Endothelial cell of umbilical vein (primary cell): ENCODE measurements around the gene MRFAP1. TPM values are rescaled to one million over a fixed set of nuclear protein-coding genes. Genes with fewer than 3 reads are reported as not detected.

Source experiments
- BruUV-seq: library from RNA; stranded (reverse); fragments of 400-500 nt; replicated peaks from 2 replicates; lab custom pipeline; 2021; lab: Mats Ljungman, UMichigan
- CTCF ChIA-PET: fragments of 300-600, 350-600 bp; sonication (Branson Sonifier 250); formaldehyde crosslinking; loops from one replicate; lab custom pipeline; 2021; ENCODE audit warnings: antibody characterized with exemption, inconsistent platforms; lab: Charles Lee
- POLR2A ChIA-PET: fragments of 300-600, 350-600 bp; sonication (Branson Sonifier 250); formaldehyde crosslinking; loops from one replicate; lab custom pipeline; 2021; ENCODE audit warnings: antibody characterized with exemption, inconsistent platforms; lab: Charles Lee
- DNase-seq: peaks from one replicate; pipeline ENCODE4 v3.0.0-alpha.2; 2011; ENCODE audit warnings: low read depth, low spot score
- FAIRE-seq: peaks from 2 replicates; lab custom pipeline; 2011; peaks lifted over from hg19 to GRCh38; lab: Jason Lieb, UNC
- H2AFZ ChIP-seq: 2 replicates; pipeline ENCODE4 v1.6.0; 2012; ENCODE audit warnings: low read depth, low read length, control low read depth, inconsistent platforms
- H3K27ac ChIP-seq: 2 replicates; pipeline ENCODE4 v1.5.1; 2011; ENCODE audit warnings: low read depth, mild to moderate bottlenecking, control low read depth, low read length, moderate library complexity; ENCODE audit not compliant: insufficient read depth
- H3K27me3 ChIP-seq, 2 experiments: 2 replicates each; pipeline versions ENCODE4 v1.6.0 to v1.6.1; 2011; ENCODE audit warnings: low read length in 2 of 2, mixed read lengths in 1 of 2; ENCODE audit not compliant: control insufficient read depth in 2 of 2, insufficient read depth in 2 of 2
- H3K36me3 ChIP-seq, 2 experiments: 2 replicates in 1 of 2; 3 replicates in 1 of 2; pipeline ENCODE4 v1.5.1; 2011; ENCODE audit warnings: low read length in 2 of 2, mild to moderate bottlenecking in 1 of 2, moderate library complexity in 1 of 2; ENCODE audit not compliant: control insufficient read depth in 2 of 2, insufficient read depth in 2 of 2; ENCODE audit errors: extremely low read depth in 1 of 2
- H3K4me1 ChIP-seq: 3 replicates; pipeline ENCODE4 v1.5.1; 2011; ENCODE audit warnings: mild to moderate bottlenecking, low read length; ENCODE audit not compliant: control insufficient read depth, insufficient read depth; ENCODE audit errors: extremely low read depth
- H3K4me2 ChIP-seq: 2 replicates; pipeline ENCODE4 v1.6.1; 2011; ENCODE audit warnings: low read length, control low read depth, mixed read lengths; ENCODE audit not compliant: insufficient read depth
- H3K4me3 ChIP-seq, 3 experiments: fragments of 200-600 bp in 1 of 3; sonication (generic), shearing (Covaris generic) in 1 of 3; replicated peaks in 1 of 3; 2 replicates each; pipeline ENCODE4 v1.5.1; 2011 to 2016; ENCODE audit warnings: control low read depth in 3 of 3, low read length in 3 of 3, mild to moderate bottlenecking in 2 of 3, inconsistent platforms in 1 of 3, low read depth in 1 of 3, moderate library complexity in 1 of 3; ENCODE audit not compliant: insufficient read depth in 1 of 3
- H3K79me2 ChIP-seq: 2 replicates; pipeline ENCODE4 v1.6.0; 2012; ENCODE audit warnings: low read length, inconsistent platforms; ENCODE audit not compliant: control insufficient read depth, insufficient read depth
- H3K9ac ChIP-seq: replicated peaks from 2 replicates; pipeline ENCODE3; 2011; ENCODE audit warnings: low read length, control low read depth; ENCODE audit not compliant: insufficient read depth; ENCODE audit errors: extremely low read depth
- H3K9me1 ChIP-seq: replicated peaks from 3 replicates; pipeline ENCODE4 v1.6.0; 2011; ENCODE audit warnings: mild to moderate bottlenecking, low read length; ENCODE audit not compliant: control insufficient read depth, insufficient read depth; ENCODE audit errors: extremely low read depth
- H3K9me3 ChIP-seq: replicated peaks from 2 replicates; pipeline ENCODE4 v1.5.1; 2012; ENCODE audit warnings: low read length, inconsistent platforms; ENCODE audit not compliant: control insufficient read depth, insufficient read depth
- H4K20me1 ChIP-seq: replicated peaks from 2 replicates; pipeline ENCODE3; 2011; ENCODE audit warnings: mild to moderate bottlenecking, low read length; ENCODE audit not compliant: control insufficient read depth, insufficient read depth; ENCODE audit errors: extremely low read depth
- CTCF ChIP-seq, 2 donors: IDR thresholded peaks; 1 replicate in 1 of 2; 2 replicates in 1 of 2; pipeline ENCODE4 v1.5.1; 2011; ENCODE audit warnings: low read length in 2 of 2, mild to moderate bottlenecking in 2 of 2, moderate library complexity in 2 of 2, control low read depth in 1 of 2, inconsistent platforms in 1 of 2, low read depth in 1 of 2; ENCODE audit not compliant: insufficient read depth in 1 of 2; ENCODE audit errors: extremely low read depth in 1 of 2
- EZH2 ChIP-seq: IDR thresholded peaks from 2 replicates; pipeline ENCODE4 v1.6.1; 2012; ENCODE audit warnings: borderline replicate concordance, low read depth, mild to moderate bottlenecking, moderate library complexity, low read length, inconsistent platforms; ENCODE audit not compliant: severe bottlenecking
- FOS ChIP-seq: IDR thresholded peaks from 2 replicates; pipeline ENCODE4 v1.6.1; 2011; ENCODE audit warnings: mild to moderate bottlenecking, low read length, moderate library complexity, borderline replicate concordance; ENCODE audit not compliant: insufficient read depth
- GATA2 ChIP-seq: IDR thresholded peaks from 2 replicates; pipeline ENCODE4 v1.7.0; 2011; ENCODE audit warnings: low read depth, mild to moderate bottlenecking, moderate library complexity, mixed read lengths, low read length; ENCODE audit not compliant: insufficient read length, insufficient read depth
- JUN ChIP-seq: IDR thresholded peaks from 2 replicates; pipeline ENCODE4 v1.6.1; 2011; ENCODE audit warnings: borderline replicate concordance, low read depth; ENCODE audit not compliant: insufficient read length, insufficient read depth
- MAX ChIP-seq: IDR thresholded peaks from 2 replicates; pipeline ENCODE4 v1.6.1; 2011; ENCODE audit not compliant: insufficient read depth, insufficient read length
- MYC ChIP-seq: IDR thresholded peaks from one replicate; pipeline ENCODE4 v1.6.1; 2011; ENCODE audit warnings: mild to moderate bottlenecking, low read depth, low read length
- POLR2A ChIP-seq: IDR thresholded peaks from 2 replicates; pipeline ENCODE4 v1.6.1; 2012; ENCODE audit warnings: low read depth, mild to moderate bottlenecking, control low read depth, low read length
- POLR2AphosphoS5 ChIP-seq: IDR thresholded peaks from 2 replicates; pipeline ENCODE4 v1.6.1; 2012; ENCODE audit warnings: low read depth, mild to moderate bottlenecking, control low read depth, low read length, moderate library complexity; ENCODE audit not compliant: insufficient read depth
- dilution Hi-C: fragments of 300-500 bp; cut with MboI; formaldehyde crosslinking; loops from one replicate; pipeline ENCODE4 v1.15.0; 2019; ENCODE audit warnings: low sequenced_read_pairs; ENCODE audit not compliant: extremely low pct_ligation_motif_present
- intact Hi-C: fragments of 100-400 bp; cut with micrococcal nuclease; formaldehyde crosslinking; loops from one replicate; pipeline ENCODE4 v1.10.0; 2022
- polyA plus RNA-seq, 4 experiments: library from polyadenylated mRNA; depleted of rRNA in 3 of 4; stranded (reverse) in 3 of 4; unstranded in 1 of 4; fragments of >200 nt; gene quantifications; 2 replicates each; pipeline versions ENCODE4 v1.2.1 to v1.2.3, GENCODE V29; 2011 to 2012; ENCODE audit warnings: missing spikeins in 1 of 4
- total RNA-seq: library from RNA; stranded (reverse); gene quantifications from 2 replicates; pipeline ENCODE4 v1.2.3, GENCODE V29; 2021

MRFAP1 gene
- total and polyA plus RNA-seq, 2 donors (not counting 3 experiments of a cell fraction or from before 2014, with no cell fraction given) = 170 to 317 TPM

GRCh38 chr4:6609415-6610079 is 30.9 kb upstream of the MRFAP1 start:
- H3K27ac ChIP-seq = no peak overlapping the region
- H3K4me3 ChIP-seq = no peak overlapping the region
- TF ChIP-seq CTCF (IDR thresholded peaks at IDR 0.05; ENCODE audit: extremely low read depth in 1 of 2, insufficient read depth in 1 of 2, low read depth in 1 of 2, low read length in 2 of 2) (no peak), POLR2AphosphoS5 (no peak), POLR2A (no peak), GATA2 (no peak), EZH2 (no peak), JUN (no peak), MYC (no peak), FOS (no peak), MAX (no peak)
- no peaks in the 10 kb centered on the region for H3K79me2 ChIP-seq
- no peaks in the 10 kb centered on the region for H4K20me1 ChIP-seq
- no peaks in the 10 kb centered on the region for H3K9me3 ChIP-seq
- CTCF ChIA-PET = no interaction called here
- H3K9ac ChIP-seq = no peak overlapping the region
- intact Hi-C loops = no loop called here
- peaks cover 0 to 16% of the 10 kb centered on the region in 2 experiments for H3K36me3 ChIP-seq
- H3K27me3 ChIP-seq = no peaks in the 10 kb centered on the region
- FAIRE-seq = no peak
- H2AFZ ChIP-seq = no peak overlapping the region
- dilution Hi-C loops = no loop called here
- H3K9me1 ChIP-seq = no peaks in the 10 kb centered on the region
- no peak for DNase-seq
- H3K4me1 ChIP-seq = no peaks in the 10 kb centered on the region
- no TSS peak for BruUV-seq
- H3K4me2 ChIP-seq = no peak overlapping the region
- POLR2A ChIA-PET = no interaction called here
